HG03571 (cell line): ENCODE results near the gene PHC2.

Experiments used
- ATAC-seq: cut with Tn5 transposase; IDR thresholded peaks from one replicate; pipeline ENCODE4 v1.9.1; 2021; ENCODE audit not compliant: unreplicated experiment

PHC2 gene

GRCh38 chr1:33276573-33277298 lies 154.2 kb downstream of the PHC2 start:
- no peak for ATAC-seq

DNA sequence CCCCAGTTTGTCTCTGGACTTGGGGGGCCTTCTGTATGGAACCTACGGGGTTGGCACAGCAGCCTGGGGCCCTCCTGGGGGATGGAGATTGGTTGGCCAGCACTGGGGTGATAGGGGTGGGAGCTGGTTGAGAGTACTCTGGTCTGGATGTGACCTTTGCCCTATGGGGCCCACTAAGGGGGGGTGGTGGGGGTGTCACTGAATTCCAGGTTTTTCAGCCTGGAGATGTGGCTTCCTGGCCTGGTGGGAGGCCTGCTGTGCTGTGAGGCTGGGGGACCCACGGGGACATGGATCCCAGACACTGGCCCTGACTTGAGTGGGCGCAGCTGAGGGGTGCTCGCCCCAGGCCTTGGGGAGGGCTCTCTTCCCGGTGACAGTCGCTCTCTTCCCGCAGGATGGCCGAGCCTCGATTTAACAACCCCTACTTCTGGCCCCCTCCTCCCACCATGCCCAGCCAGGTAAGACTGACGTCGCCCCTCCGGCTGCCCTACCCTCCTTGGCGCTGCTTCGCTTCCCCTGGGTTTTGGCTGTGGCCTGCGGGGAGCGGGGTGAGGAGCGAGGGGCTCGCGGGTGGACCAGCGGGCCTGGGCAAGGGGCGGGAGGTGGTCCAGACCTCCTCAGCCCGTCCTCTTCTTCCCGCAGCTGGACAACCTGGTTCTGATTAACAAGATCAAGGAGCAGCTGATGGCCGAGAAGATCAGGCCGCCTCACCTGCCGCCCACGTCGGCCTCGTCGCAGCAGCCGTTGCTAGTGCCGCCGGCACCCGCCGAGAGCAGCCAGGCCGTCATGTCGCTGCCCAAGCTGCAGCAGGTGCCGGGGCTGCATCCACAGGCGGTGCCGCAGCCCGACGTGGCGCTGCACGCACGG lies 155.0 kb downstream of the PHC2 start:
- no peak for ATAC-seq

DNA sequence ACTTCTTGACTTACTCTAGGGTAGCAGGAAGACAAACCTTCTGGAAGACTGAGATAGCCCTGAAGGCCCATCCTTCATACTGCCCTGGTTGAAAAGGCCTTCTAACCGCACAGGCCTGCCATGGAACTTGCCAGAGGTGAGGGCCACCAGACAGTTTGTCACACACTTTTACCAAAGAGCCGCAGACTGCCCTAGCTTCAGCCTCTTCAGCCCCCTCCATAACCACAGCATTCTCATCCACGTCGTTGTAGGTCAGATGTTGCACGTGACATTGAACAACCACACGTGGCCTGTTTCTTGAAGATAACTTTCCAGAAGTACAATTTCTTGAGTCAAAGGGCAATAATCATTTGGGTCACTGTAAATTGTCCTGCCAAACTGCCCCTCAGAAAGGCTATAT lies 155.7 kb downstream of the PHC2 start:
- no peak for ATAC-seq

DNA sequence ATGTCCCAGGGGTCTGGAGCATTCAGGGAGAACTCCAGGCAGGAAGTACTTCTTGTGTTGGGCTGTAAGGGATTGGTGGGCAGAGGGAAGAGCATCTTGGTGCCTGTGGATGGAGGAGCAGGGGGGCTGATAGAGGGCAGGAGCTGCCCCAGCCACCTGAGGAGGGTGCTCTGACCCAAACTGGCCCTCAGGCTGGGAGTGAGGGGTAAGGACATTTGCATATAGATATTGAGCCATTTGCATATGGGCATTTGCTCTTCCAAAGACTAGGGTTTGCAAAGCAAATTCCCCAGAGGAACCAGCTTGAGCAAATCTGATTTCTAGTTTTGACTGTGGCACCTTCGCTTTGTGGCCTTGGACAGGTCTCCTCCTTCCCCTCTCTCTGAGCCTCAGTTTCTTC lies 156.4 kb downstream of the PHC2 start:
- ATAC-seq, result no peak

- ATAC-seq, result no peak
Measured at GRCh38 chr1:33273961-33274371, 156.9 kb downstream of the PHC2 start.
